A549 (cell line): ENCODE measurements around the gene CSAD. TPM values are rescaled to one million over a fixed set of nuclear protein-coding genes. Genes with fewer than 3 reads are reported as not detected.

Experiments
- ATAC-seq, 2 experiments: fragments of 200-7000 bp in 1 of 2; fragments of >200 bp in 1 of 2; cut with Nextera tagmentation in 1 of 2; cut with Tn5 transposase in 1 of 2; 3 replicates each; pipeline versions ENCODE4 v1.8.0 to v1.9.1; 2018 to 2020; ENCODE audit warnings: mild to moderate bottlenecking in 1 of 2, moderate library complexity in 1 of 2
- CTCF ChIA-PET: fragments of 300-600 bp; sonication (Branson Sonifier 250); formaldehyde crosslinking; extraction: SDS; loops from one replicate; lab custom pipeline; 2021; ENCODE audit warnings: antibody characterized with exemption, inconsistent platforms; lab: Yijun Ruan, JAX
- POLR2A ChIA-PET: fragments of 350-600 bp; formaldehyde crosslinking; extraction: SDS; loops from one replicate; lab custom pipeline; 2021; ENCODE audit warnings: antibody characterized with exemption, inconsistent platforms; lab: Yijun Ruan, JAX
- DNase-seq, 2 experiments: peaks; one replicate each; pipeline versions ENCODE4 v3.0.0 to v3.0.0-alpha.2; 2011 to 2016; ENCODE audit warnings: low read depth in 1 of 2, low spot score in 1 of 2
- FAIRE-seq: peaks from 2 replicates; lab custom pipeline; 2011; peaks lifted over from hg19 to GRCh38; lab: Jason Lieb, UNC
- H3K27ac ChIP-seq, 2 experiments: fragments of >200 bp; sonication (Bioruptor Twin); formaldehyde crosslinking; 3 replicates each; pipeline ENCODE4 v1.5.1; 2016 to 2017
- H3K4me1 ChIP-seq: fragments of >200 bp; sonication (Bioruptor Twin); formaldehyde crosslinking; 3 replicates; pipeline ENCODE4 v1.6.1; 2016
- H3K4me2 ChIP-seq: fragments of >200 bp; sonication (Bioruptor Twin); formaldehyde crosslinking; 3 replicates; pipeline ENCODE4 v1.6.1; 2016
- H3K4me3 ChIP-seq: fragments of >200 bp; sonication (Bioruptor Twin); formaldehyde crosslinking; 3 replicates; pipeline ENCODE4 v1.5.1; 2016
- H3K9me3 ChIP-seq: fragments of >200 bp; sonication (Bioruptor Twin); formaldehyde crosslinking; 3 replicates; pipeline ENCODE4 v1.6.1; 2016
- ATOH8 ChIP-seq: fragments of 250-450 bp; sonication (Bioruptor Pico); IDR thresholded peaks from 2 replicates; pipeline ENCODE4 v1.5.0; 2020; ENCODE audit warnings: low read depth, mild to moderate bottlenecking, moderate library complexity
- CBX2 ChIP-seq: fragments of 200-600 bp; sonication (generic); IDR thresholded peaks from 2 replicates; pipeline ENCODE4 v1.6.1; 2016; ENCODE audit warnings: low read depth, mild to moderate bottlenecking, borderline replicate concordance
- ELK1 ChIP-seq: fragments of 150-350 bp; IDR thresholded peaks from 2 replicates; pipeline ENCODE4 v1.6.1; 2014; ENCODE audit warnings: low read depth, mild to moderate bottlenecking, low read length
- ESRRA ChIP-seq: fragments of 150-350 bp; IDR thresholded peaks from 2 replicates; pipeline ENCODE4 v1.6.1; 2014; ENCODE audit warnings: mild to moderate bottlenecking, low read length, borderline replicate concordance
- FOSB ChIP-seq: fragments of 250-450 bp; sonication (Bioruptor Pico); IDR thresholded peaks from 2 replicates; pipeline ENCODE4 v1.5.0; 2020; ENCODE audit warnings: mild to moderate bottlenecking, moderate library complexity
- FOXS1 ChIP-seq: fragments of 250-450 bp; sonication (Bioruptor Pico); IDR thresholded peaks from 2 replicates; pipeline ENCODE4 v1.5.0; 2020; ENCODE audit warnings: mild to moderate bottlenecking, moderate library complexity
- GATA3 ChIP-seq: IDR thresholded peaks from 2 replicates; pipeline ENCODE4 v1.6.1; 2012; ENCODE audit warnings: borderline replicate concordance
- HDAC2 ChIP-seq: fragments of 200-600 bp; sonication (generic); IDR thresholded peaks from 2 replicates; pipeline ENCODE4 v1.6.1; 2016
- JUNB ChIP-seq: fragments of >200 bp; sonication (Bioruptor Twin); formaldehyde crosslinking; IDR thresholded peaks from 2 replicates; pipeline ENCODE4 v1.6.1; 2016
- KDM5A ChIP-seq: fragments of 200-600 bp; sonication (generic); IDR thresholded peaks from 2 replicates; pipeline ENCODE4 v1.6.1; 2016; ENCODE audit warnings: antibody characterized with exemption, mild to moderate bottlenecking
- MAFK ChIP-seq: fragments of 450-650 bp; IDR thresholded peaks from 2 replicates; pipeline ENCODE4 v1.6.1; 2014; ENCODE audit not compliant: partially characterized antibody
- PBX3 ChIP-seq: IDR thresholded peaks from 2 replicates; pipeline ENCODE4 v1.6.1; 2012
- PHF8 ChIP-seq: fragments of 200-600 bp; sonication (generic); IDR thresholded peaks from 2 replicates; pipeline ENCODE4 v1.6.1; 2016; ENCODE audit warnings: low read depth, mild to moderate bottlenecking, antibody characterized with exemption, moderate library complexity, borderline replicate concordance
- POLR2A ChIP-seq: IDR thresholded peaks from 2 replicates; pipeline ENCODE4 v1.6.1; 2012; ENCODE audit warnings: mild to moderate bottlenecking, low read length
- RFX5 ChIP-seq: fragments of 450-650 bp; IDR thresholded peaks from 2 replicates; pipeline ENCODE4 v1.7.1; 2014; ENCODE audit warnings: antibody characterized with exemption, mild to moderate bottlenecking, moderate library complexity
- RNF2 ChIP-seq: fragments of 200-600 bp; sonication (generic); IDR thresholded peaks from 2 replicates; pipeline ENCODE4 v1.6.1; 2016; ENCODE audit warnings: low read depth, mild to moderate bottlenecking, antibody characterized with exemption, moderate library complexity, borderline replicate concordance
- SMC3 ChIP-seq: fragments of >200 bp; sonication (Bioruptor Twin); formaldehyde crosslinking; IDR thresholded peaks from 3 replicates; pipeline ENCODE4 v1.6.1; 2018; ENCODE audit warnings: inconsistent platforms
- TFCP2L1 ChIP-seq: fragments of 250-450 bp; sonication (Bioruptor Pico); IDR thresholded peaks from 2 replicates; pipeline ENCODE4 v1.5.0; 2021; ENCODE audit warnings: mild to moderate bottlenecking
- TP53 ChIP-seq: fragments of 250-450 bp; sonication (Bioruptor Pico); IDR thresholded peaks from 2 replicates; pipeline ENCODE4 v1.5.0; 2021; ENCODE audit warnings: mild to moderate bottlenecking, moderate library complexity
- ZNF302 ChIP-seq: fragments of 250-450 bp; sonication (Bioruptor Pico); IDR thresholded peaks from 2 replicates; pipeline ENCODE4 v1.9.0; 2021; ENCODE audit warnings: inconsistent platforms, mild to moderate bottlenecking, moderate library complexity
- ZSCAN20 ChIP-seq: fragments of 250-450 bp; sonication (Bioruptor Pico); IDR thresholded peaks from 2 replicates; pipeline ENCODE4 v1.8.0; 2022; ENCODE audit warnings: mild to moderate bottlenecking, moderate library complexity
- WGBS: methylation state at CpG from one replicate; pipeline ENCODE4 v1.1.6; 2017; ENCODE audit errors: missing lambda C conversion rate; 5-methylcytosine and 5-hydroxymethylcytosine counted together
- polyA plus RNA-seq, 4 experiments: library from polyadenylated mRNA; depleted of rRNA in 3 of 4; stranded (reverse); fragments of >200 nt; fragmentation: RNase III in 1 of 4; extraction: RNeasy Plus Mini Kit Qiagen cat#74134 plus additional on column Dnase treatment in 1 of 4; gene quantifications; 2 replicates in 3 of 4; 3 replicates in 1 of 4; pipeline ENCODE4 v1.2.3, GENCODE V29; 2011 to 2017
- TF ChIP-seq, protein P1 (sequence below): fragments of 200-600 bp; sonication (generic); IDR thresholded peaks from 2 replicates; pipeline ENCODE4 v1.6.1; 2016; ENCODE audit warnings: antibody characterized with exemption, mild to moderate bottlenecking, moderate library complexity
- TF ChIP-seq, protein P2 (sequence below): IDR thresholded peaks from 2 replicates; pipeline ENCODE4 v1.6.1; 2012

CSAD gene
- polyA plus RNA-seq, 2 of the 4 experiments (the other 2 are of a cell fraction), result 14.5 to 16.5 TPM

- Histone ChIP-seq H3K4me3 (no peak overlapping the region), H3K4me1 (peaks cover 21% of the 10 kb centered on the region), H3K9me3 (no peaks in the 10 kb centered on the region), H3K27ac (no peak overlapping the region), H3K4me2 (no peak overlapping the region)
- no peak for DNase-seq
- 77% methylated on average over 10 of the region's 10 CpGs for WGBS
- no peak for FAIRE-seq
- CTCF ChIA-PET, result interaction anchor here (0.6 to 36.2 kb wide), 10 partner anchors 11 to 153 kb away, joined by 3 to 1046 read pairs (median 74); partner anchors contain the start of genes AAAS, CSAD, ITGB7 and MYG1
- POLR2A ChIA-PET, result no interaction called here
- no peak for ATAC-seq
- TF ChIP-seq MAFK (no peak), RFX5 (no peak), SMC3 (no peak), ESRRA (no peak), KDM5A (no peak), GATA3 (no peak), PHF8 (no peak), PBX3 (no peak), FOXS1 (CRISPR knock-in tag) (no peak), ZNF302 (CRISPR knock-in tag) (no peak), CBX2 (no peak), ELK1 (no peak)
- TF ChIP-seq, protein P1, sequence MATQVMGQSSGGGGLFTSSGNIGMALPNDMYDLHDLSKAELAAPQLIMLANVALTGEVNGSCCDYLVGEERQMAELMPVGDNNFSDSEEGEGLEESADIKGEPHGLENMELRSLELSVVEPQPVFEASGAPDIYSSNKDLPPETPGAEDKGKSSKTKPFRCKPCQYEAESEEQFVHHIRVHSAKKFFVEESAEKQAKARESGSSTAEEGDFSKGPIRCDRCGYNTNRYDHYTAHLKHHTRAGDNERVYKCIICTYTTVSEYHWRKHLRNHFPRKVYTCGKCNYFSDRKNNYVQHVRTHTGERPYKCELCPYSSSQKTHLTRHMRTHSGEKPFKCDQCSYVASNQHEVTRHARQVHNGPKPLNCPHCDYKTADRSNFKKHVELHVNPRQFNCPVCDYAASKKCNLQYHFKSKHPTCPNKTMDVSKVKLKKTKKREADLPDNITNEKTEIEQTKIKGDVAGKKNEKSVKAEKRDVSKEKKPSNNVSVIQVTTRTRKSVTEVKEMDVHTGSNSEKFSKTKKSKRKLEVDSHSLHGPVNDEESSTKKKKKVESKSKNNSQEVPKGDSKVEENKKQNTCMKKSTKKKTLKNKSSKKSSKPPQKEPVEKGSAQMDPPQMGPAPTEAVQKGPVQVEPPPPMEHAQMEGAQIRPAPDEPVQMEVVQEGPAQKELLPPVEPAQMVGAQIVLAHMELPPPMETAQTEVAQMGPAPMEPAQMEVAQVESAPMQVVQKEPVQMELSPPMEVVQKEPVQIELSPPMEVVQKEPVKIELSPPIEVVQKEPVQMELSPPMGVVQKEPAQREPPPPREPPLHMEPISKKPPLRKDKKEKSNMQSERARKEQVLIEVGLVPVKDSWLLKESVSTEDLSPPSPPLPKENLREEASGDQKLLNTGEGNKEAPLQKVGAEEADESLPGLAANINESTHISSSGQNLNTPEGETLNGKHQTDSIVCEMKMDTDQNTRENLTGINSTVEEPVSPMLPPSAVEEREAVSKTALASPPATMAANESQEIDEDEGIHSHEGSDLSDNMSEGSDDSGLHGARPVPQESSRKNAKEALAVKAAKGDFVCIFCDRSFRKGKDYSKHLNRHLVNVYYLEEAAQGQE, result no peak
- TF ChIP-seq, protein P2, sequence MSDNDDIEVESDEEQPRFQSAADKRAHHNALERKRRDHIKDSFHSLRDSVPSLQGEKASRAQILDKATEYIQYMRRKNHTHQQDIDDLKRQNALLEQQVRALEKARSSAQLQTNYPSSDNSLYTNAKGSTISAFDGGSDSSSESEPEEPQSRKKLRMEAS, result no peak
Observed at GRCh38 chr12:53200458-53201176, 19.9 kb upstream of the CSAD start.

DNA sequence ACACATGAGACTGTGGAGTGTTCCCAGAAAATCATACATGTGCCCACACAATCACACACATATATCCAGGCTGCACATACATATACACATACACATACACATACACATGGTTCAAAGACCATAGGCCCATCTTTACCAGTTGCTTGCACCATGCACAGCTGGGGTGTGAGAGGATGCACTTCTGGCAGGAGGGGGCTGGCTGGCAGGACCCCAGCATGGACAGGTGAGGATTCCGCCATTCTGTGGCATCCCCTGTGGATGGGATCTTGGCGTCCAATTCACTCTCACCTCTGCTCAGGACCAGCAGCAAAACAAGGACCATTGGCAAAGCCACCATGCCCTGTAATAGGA lies 19.4 kb upstream of the CSAD start:
- WGBS, result 81% methylated on average over 2 of the region's 2 CpGs
- POLR2A ChIA-PET, result no interaction called here
- no peak for FAIRE-seq
- no peak for DNase-seq
- ATAC-seq, result no peak
- Histone ChIP-seq H3K27ac (no peak overlapping the region), H3K4me2 (no peak overlapping the region), H3K9me3 (no peaks in the 10 kb centered on the region), H3K4me1 (peaks cover 21% of the 10 kb centered on the region), H3K4me3 (no peak overlapping the region)
- TF ChIP-seq ZSCAN20 (no peak), MAFK (no peak), FOXS1 (CRISPR knock-in tag) (no peak), JUNB (no peak), RFX5 (no peak), ESRRA (no peak), RNF2 (no peak), PHF8 (no peak), SMC3 (no peak), POLR2A (no peak), ELK1 (no peak), GATA3 (no peak), TFCP2L1 (CRISPR knock-in tag) (no peak), ATOH8 (CRISPR knock-in tag) (no peak), HDAC2 (no peak), TP53 (no peak), FOSB (no peak)
- TF ChIP-seq, protein P1, result no peak
- CTCF ChIA-PET, result interaction anchor here (1.7 to 36.2 kb wide), 7 partner anchors 11 to 135 kb away, joined by 3 to 1046 read pairs (median 163); partner anchors contain the start of genes AAAS, CSAD, ITGB7 and MYG1
